ENCODE measurements around the gene SWAP70.

Gene SWAP70

DNA sequence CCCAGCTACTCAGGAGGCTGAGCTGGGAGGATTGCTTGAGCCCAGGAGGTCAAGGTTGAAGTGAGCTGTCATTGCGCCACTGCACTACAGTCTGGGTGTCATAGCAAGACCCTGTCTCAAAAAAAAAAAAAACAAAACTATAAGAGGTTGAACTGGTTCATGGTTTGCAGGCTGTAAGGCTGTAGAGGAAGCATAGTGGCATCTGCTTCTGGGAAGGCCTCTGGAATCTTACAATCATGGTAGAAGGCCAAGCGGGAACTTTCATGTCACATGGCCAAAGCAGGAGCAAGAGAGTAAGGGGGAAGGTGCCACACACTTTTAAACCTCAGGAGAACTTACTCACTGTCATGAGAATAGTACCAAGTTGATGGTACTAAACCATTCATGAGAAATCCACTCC lies 109.6 kb downstream of the SWAP70 start:
- no peak for DNase-seq (ENCODE audit: low read depth in 3 of 3, low spot score in 1 of 3)

GRCh38 chr11:9774109-9774508 lies 110.2 kb downstream of the SWAP70 start:
- no peak for DNase-seq (ENCODE audit: low read depth in 3 of 3, low spot score in 1 of 3)

- no peak for DNase-seq (ENCODE audit: low read depth in 3 of 3, low spot score in 1 of 3)
Observed at GRCh38 chr11:9774591-9775397, 110.9 kb downstream of the SWAP70 start.

- DNase-seq (ENCODE audit: low read depth in 3 of 3, low spot score in 1 of 3), result no peak
Observed at GRCh38 chr11:9775398-9775779, 111.5 kb downstream of the SWAP70 start.

DNA sequence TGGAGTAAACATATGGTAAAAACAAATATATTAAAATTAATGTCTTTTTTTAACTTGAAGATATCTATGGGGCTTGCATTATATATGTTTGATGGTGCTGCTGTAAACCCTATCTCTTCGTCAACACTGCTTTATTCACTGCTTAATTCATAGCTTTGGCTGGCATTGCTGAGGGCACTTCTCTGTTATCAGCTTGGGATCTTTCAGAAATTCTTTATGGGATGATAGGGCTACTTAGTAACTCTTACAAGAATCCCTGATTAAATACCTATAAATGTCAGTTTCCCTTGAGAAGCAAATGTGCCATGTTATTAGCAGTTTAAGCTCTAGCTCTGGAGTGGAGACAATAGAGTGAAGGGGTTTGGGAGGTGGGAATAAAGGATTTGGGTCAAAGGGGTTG lies 112.3 kb downstream of the SWAP70 start:
- no peak for DNase-seq (ENCODE audit: low read depth in 3 of 3, low spot score in 1 of 3)

DNA sequence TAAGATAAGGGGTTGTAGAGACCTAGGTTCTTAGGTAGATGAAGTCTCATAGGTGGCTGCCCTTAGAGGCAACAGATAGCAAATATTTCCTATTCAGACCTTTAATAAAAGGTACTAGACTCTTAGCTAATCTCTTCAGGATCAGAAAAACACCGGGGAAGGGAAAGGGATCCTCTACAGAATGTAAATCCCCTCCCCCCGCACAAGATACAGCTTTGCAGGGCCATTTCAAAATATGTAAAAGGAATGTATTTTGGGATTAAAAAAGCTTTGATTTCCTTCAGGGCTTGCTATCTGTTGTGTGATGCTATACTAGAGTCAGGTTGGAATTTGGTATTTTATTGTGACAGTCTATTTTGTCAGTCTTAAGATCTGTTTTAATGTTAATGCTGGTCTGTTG lies 113.2 kb downstream of the SWAP70 start:
- DNase-seq (ENCODE audit: low read depth in 3 of 3, low spot score in 1 of 3), result no peak

DNA sequence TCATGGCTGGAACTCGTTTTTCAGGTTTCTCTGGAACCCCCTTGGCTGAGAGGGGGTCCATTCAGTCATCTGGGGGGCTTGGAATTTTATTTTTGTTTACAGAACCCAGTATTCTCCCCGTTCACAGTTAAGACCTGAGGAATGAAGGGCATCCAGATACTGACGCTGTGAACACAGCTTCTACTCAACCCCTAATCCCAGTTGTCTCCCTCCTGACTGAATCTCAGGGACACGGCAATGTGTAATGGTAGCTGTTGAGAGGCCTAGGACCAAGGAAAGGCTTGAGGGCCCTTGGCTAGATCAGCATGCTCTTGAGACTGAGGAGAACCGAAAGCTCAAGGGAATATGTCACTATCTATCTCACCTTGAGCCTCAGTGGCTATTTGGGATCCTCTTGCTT lies 113.6 kb downstream of the SWAP70 start:
- no peak for DNase-seq (ENCODE audit: low read depth in 3 of 3, low spot score in 1 of 3)

GRCh38 chr11:9780929-9781328 lies 117.1 kb downstream of the SWAP70 start:
- no peak for DNase-seq (ENCODE audit: low read depth in 3 of 3, low spot score in 1 of 3)

DNA sequence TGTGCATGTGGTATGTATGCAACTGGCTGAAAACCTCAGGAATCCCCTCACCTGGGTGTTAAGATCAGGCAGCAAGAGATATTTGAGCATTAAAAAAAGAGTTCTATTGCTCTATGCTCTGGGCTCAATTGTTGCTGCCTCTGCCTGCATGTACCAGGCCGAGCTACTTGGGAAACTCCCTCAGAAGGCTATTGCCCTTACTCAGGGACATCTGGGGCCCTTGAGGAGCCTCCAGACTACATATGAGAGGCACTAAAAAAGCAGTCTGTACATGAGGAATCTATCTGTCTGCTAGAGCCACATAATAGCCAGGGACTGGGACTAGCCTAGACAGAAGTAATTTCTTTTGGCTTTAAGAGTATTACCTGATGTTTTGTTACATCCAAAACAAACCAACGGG lies 120.1 kb downstream of the SWAP70 start:
- DNase-seq (ENCODE audit: low read depth in 3 of 3, low spot score in 1 of 3), result no peak

DNA sequence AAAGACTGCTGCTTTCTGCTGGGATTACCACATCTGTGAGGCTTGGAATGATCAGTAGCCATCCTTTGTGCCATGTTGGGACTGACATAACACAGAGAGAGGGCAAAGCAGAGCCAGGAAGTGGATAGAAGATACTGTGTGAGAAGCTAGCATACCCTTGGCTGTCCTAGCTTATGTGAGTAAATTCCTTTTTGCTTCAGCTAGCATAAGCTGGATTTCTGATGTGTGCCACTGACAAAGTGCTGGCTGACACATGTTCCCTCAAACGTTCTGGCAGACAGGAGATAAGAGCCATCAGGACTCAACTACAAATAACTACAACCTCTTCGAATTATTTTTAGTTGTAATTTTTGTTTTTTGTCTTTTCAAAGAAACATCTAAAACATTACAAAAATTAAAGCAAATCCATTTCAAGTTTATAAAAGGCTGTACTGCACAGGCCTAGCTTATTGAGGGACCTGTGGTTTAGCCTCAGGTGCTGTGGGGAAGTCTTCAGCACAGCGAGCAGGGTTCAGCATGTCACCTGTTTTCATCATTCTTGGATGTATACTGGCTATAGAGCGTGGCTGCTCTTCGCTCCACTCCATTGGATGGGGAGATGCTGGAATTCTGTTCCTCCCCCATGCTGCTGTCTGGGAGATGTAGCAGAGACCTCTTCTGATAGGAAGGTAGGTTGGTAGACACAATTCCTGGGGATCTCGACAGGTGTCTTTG lies 120.9 kb downstream of the SWAP70 start:
- no peak for DNase-seq (ENCODE audit: low read depth in 3 of 3, low spot score in 1 of 3)

DNA sequence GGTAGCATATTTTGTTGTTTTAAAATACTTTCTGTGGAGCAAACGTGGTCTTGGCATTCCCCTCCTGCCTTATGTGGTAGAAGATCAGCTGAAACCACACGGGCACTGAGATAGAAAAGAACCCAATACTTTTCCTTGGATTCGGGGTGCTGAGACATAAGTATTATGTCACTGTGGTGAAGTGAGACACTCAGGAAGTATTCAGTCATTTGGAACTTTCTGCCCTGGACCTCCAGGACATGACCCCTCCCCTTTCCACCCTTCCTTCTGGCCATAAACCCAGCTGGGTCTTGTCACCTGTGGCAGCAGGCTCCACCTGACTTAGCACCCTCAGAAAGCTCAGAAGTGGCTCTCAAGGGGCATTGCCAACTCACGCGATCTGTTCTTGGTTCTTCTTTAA lies 123.4 kb downstream of the SWAP70 start:
- DNase-seq (ENCODE audit: low read depth in 3 of 3, low spot score in 1 of 3), result no peak

DNA sequence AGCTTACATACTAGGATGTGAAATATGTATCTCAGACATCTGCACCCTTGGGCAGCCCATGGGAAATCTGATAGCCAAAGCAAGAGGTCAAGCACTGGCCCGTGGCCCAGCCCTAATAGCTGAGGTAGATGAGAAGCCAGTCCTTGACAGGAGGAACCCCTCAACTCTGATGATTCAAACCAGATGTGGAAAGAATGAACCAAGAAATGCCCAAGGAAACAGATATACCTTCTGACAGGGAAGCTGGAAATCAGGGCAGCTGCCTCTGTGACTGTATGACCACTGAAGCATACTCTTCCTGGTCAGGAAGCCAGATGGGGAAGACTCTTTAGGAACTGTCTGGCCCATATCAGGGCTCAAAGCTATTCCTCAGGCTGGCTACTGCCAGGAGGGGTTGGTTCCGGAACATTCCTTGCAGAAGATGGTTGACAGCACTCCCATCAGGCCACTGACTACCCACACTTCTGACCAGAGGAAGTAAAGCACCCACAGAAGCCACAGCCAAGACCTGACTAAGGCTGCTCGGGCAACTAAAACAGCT lies 124.2 kb downstream of the SWAP70 start:
- no peak for DNase-seq (ENCODE audit: low read depth in 3 of 3, low spot score in 1 of 3)

DNA sequence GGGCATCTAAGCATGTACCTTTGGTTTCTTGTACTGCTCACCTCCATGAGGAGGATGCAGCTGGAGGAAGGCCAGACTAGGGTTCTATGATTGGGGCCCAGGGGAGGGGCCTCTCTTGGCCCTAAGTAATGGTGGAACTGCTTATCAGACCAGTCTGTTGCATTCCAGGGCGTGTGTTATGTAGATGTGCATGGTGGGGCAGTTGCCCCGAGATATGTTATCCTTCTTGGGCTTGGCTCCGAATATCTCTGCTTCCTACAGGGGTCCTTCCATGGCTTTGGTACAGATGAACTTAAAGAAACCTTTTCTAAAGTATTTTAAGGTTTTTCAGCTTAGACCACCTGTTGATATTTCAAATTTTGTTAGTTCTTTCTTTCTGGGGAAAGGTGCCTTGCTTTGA lies 126.0 kb downstream of the SWAP70 start:
- DNase-seq (ENCODE audit: low read depth in 3 of 3, low spot score in 1 of 3), result no peak

DNA sequence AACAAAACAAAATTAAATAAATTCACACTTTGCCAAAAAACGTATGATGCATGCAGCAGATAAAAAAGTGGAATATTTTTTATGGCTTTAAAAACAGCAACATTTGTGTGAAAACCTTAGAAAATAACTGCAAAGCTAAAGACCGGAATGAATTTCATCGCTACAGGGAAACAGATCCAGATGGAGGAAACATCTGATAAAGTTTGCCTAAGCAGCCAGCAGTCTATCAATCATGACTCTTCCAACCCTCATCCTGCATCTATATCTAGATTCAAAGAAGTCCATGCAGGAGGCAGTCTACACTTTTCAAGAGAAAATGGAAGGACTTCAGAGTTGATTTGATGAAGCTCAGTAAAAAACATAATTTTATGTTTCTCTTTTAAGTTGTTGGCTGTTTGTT lies 126.8 kb downstream of the SWAP70 start:
- DNase-seq (ENCODE audit: low read depth in 3 of 3, low spot score in 1 of 3), result no peak

DNA sequence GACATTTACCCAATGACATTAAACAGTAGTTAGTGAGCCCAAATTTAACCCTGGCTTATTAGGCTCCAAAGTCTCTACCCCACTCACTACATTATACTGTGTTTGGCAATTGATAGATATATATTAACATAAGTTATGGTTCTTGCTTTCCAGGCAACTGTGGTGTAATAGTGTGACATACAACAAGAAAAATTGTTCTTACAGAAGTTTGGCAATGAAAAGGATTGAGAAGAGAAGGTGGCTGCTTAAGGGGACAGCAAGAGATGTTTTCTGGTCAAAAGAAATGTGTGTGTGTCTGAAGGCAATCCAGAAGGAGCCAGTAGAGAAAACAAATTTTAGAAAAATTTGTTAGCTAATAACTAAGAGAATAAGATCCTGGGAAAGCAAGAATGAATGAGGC lies 132.4 kb downstream of the SWAP70 start:
- no peak for DNase-seq (ENCODE audit: low read depth in 3 of 3, low spot score in 1 of 3)

- DNase-seq (ENCODE audit: low read depth in 3 of 3, low spot score in 1 of 3), result no peak
Observed at GRCh38 chr11:9796854-9797253, 133.0 kb downstream of the SWAP70 start.

DNA sequence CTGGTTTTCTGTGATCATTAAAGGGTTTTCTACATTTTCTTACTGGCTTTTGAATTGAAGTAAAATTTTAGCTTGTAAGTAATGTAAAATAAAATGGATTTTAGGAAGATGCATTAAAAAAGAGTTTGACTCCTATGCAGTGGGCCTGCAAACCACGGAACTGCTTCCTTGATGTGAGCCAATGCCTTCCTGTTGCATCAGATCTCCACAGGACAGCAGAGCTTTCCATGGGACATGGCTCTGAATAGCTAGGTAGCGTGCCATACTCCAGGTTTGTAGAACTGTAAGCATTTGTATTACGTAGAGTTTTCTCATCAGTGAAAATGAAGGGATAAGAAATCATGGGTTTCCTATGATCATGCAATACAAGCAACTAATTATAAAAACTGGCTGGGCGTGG lies 133.4 kb downstream of the SWAP70 start:
- no peak for DNase-seq (ENCODE audit: low read depth in 3 of 3, low spot score in 1 of 3)

- DNase-seq (ENCODE audit: low read depth in 3 of 3, low spot score in 1 of 3), result no peak
Observed at GRCh38 chr11:9799886-9800285, 136.0 kb downstream of the SWAP70 start.

DNA sequence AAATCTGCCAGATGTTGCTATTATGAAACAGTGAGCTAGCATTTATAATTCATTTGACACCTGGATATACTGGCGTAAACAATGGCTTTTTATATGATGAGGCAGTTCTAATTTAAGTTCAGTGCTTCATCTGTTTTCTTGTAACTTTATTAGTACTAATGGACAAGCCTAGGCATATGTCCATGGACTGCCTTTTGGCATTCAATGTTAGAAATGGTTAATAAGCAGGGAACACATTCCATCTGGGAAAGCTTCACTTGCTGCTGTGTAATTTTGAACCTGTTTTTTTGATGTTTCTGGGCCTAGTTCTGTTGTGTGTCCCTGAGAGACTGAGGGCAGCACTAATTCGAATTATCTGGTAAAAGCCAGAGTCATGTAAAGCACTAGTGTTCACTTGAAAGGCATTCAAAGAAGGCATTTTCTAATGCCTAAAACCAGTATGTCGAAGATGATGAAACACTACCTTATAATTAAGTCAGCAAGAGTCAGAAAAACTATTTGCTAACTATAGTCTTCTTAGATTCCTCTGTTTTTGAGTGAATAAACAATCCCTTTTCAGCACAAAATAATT lies 138.5 kb downstream of the SWAP70 start:
- DNase-seq (ENCODE audit: low read depth in 3 of 3, low spot score in 1 of 3), result no peak

All from stimulated activated CD4-positive, alpha-beta T cell treated with anti-CD3 and anti-CD28 coated beads, TNF-alpha, amount 100 ng/mL, for 1 hour (primary cell).